Endodermal cell (in vitro differentiated cells): Measurements from ENCODE around the gene BPIFB4. TPM values are rescaled to one million over a fixed set of nuclear protein-coding genes. Genes with fewer than 3 reads are reported as not detected.
A peak's percentile ranks its signal among the peaks of the same experiment; 100 is the strongest.

Source experiments
- DNase-seq: peaks from one replicate; pipeline ENCODE4 v3.0.0-alpha.2; 2017
- H3K27ac ChIP-seq: 2 replicates; pipeline ENCODE4 v1.5.1; 2013; ENCODE audit warnings: mild to moderate bottlenecking, low read depth, low read length, moderate library complexity
- H3K27me3 ChIP-seq: 2 replicates; pipeline ENCODE4 v1.6.1; 2013; ENCODE audit warnings: mild to moderate bottlenecking, low read length, moderate library complexity; ENCODE audit not compliant: insufficient read depth, control insufficient read depth, poor library complexity, severe bottlenecking
- H3K36me3 ChIP-seq: 2 replicates; pipeline ENCODE4 v1.7.0; 2013; ENCODE audit warnings: mild to moderate bottlenecking, low read length, moderate library complexity; ENCODE audit not compliant: control insufficient read depth, insufficient read depth
- H3K4me1 ChIP-seq: one replicate; pipeline ENCODE4 v1.7.0; 2013; ENCODE audit warnings: low read length; ENCODE audit not compliant: control insufficient read depth, insufficient read depth
- H3K4me3 ChIP-seq: 2 replicates; pipeline ENCODE4 v1.5.1; 2013; ENCODE audit warnings: mild to moderate bottlenecking, low read length, moderate library complexity
- H3K9ac ChIP-seq: 2 replicates; pipeline ENCODE4 v1.6.1; 2013; ENCODE audit warnings: mild to moderate bottlenecking, low read length, moderate library complexity; ENCODE audit not compliant: poor library complexity, severe bottlenecking; ENCODE audit errors: extremely low read depth
- H3K9me3 ChIP-seq: 2 replicates; pipeline ENCODE4 v1.6.1; 2013; ENCODE audit warnings: mild to moderate bottlenecking, low read length, moderate library complexity; ENCODE audit not compliant: control insufficient read depth
- H3K27ac Mint-ChIP-seq: 2 replicates; pipeline ENCODE4 v1.8.0; 2020; ENCODE audit warnings: mixed read lengths
- H3K27me3 Mint-ChIP-seq: 2 replicates; pipeline ENCODE4 v1.8.0; 2021; ENCODE audit warnings: mild to moderate bottlenecking, mixed read lengths; ENCODE audit not compliant: insufficient read depth
- H3K36me3 Mint-ChIP-seq: 2 replicates; pipeline ENCODE4 v1.8.0; 2020; ENCODE audit warnings: low read depth, mixed read lengths
- H3K4me1 Mint-ChIP-seq: 2 replicates; pipeline ENCODE4 v1.8.0; 2020; ENCODE audit warnings: mixed read lengths
- H3K4me3 Mint-ChIP-seq: 2 replicates; pipeline ENCODE4 v1.8.0; 2020; ENCODE audit warnings: mild to moderate bottlenecking, moderate library complexity, mixed read lengths
- H3K9me3 Mint-ChIP-seq: 2 replicates; pipeline ENCODE4 v1.8.0; 2020; ENCODE audit warnings: mild to moderate bottlenecking, mixed read lengths
- CTCF ChIP-seq: fragments of 200-600 bp; sonication (generic); conservative IDR thresholded peaks from 2 replicates; pipeline ENCODE4 v1.5.0; 2021; ENCODE audit warnings: antibody characterized with exemption, mild to moderate bottlenecking
- WGBS, 2 experiments: methylation state at CpG; one replicate each; pipeline versions ENCODE4 v1.1.5 to v1.1.7; 2013; ENCODE audit warnings: missing lambda C conversion rate in 2 of 2, mixed read lengths in 1 of 2; ENCODE audit not compliant: insufficient coverage in 1 of 2, insufficient read length in 1 of 2; 5-methylcytosine and 5-hydroxymethylcytosine counted together
- total RNA-seq, 2 donors: library from RNA; stranded (reverse); fragmentation: NEBNext Ultra II Directional in 1 of 2; extraction: Animal tissue kit (Norgen Biotek cat#: 25700) in 1 of 2; gene quantifications; 2 replicates in 1 of 2; 3 replicates in 1 of 2; pipeline ENCODE4 v1.2.1, GENCODE V29; 2021

Gene BPIFB4
- total RNA-seq, 2 donors from 2014 or later = 0.22 TPM; not detected in 1

GRCh38 chr20:33127422-33128097 is 48.1 kb downstream of the BPIFB4 start:
- peaks cover 5% of the 10 kb centered on the region for H3K27me3 ChIP-seq
- no peak for TF ChIP-seq CTCF
- no peak overlapping the region for H3K4me3 ChIP-seq
- no peaks in the 10 kb centered on the region for H3K36me3 Mint-ChIP-seq
- H3K4me1 Mint-ChIP-seq = peaks cover 5% of the 10 kb centered on the region
- no peak overlapping the region for H3K27ac Mint-ChIP-seq
- WGBS, 2 experiments = 77 to 88% methylated on average over 3 to 4 of the region's 4 CpGs
- DNase-seq = peak; percentile 13
- no peak overlapping the region for H3K4me3 Mint-ChIP-seq
- peaks cover 21% of the 10 kb centered on the region for H3K27me3 Mint-ChIP-seq
- peaks cover 12% of the 10 kb centered on the region for H3K9me3 Mint-ChIP-seq
- no peaks in the 10 kb centered on the region for H3K36me3 ChIP-seq
- H3K4me1 ChIP-seq = no peaks in the 10 kb centered on the region
- H3K27ac ChIP-seq = no peak overlapping the region
- H3K9ac ChIP-seq = no peak overlapping the region
- H3K9me3 ChIP-seq = no peaks in the 10 kb centered on the region

- H3K27me3 Mint-ChIP-seq = peaks cover 3% of the 10 kb centered on the region
- TF ChIP-seq CTCF = no peak
- Histone ChIP-seq H3K36me3 (no peaks in the 10 kb centered on the region), H3K9me3 (no peaks in the 10 kb centered on the region), H3K9ac (no peak overlapping the region), H3K4me1 (no peaks in the 10 kb centered on the region), H3K27ac (no peak overlapping the region), H3K4me3 (no peak overlapping the region), H3K27me3 (peaks cover 5% of the 10 kb centered on the region)
- H3K36me3 Mint-ChIP-seq = no peaks in the 10 kb centered on the region
- DNase-seq = peak; percentile 23
- WGBS, 2 experiments = 84 to 90% methylated on average over 7 to 9 of the region's 9 CpGs
- H3K4me1 Mint-ChIP-seq = peaks cover 8% of the 10 kb centered on the region
- no peak overlapping the region for H3K27ac Mint-ChIP-seq
- H3K4me3 Mint-ChIP-seq = no peak overlapping the region
- no peaks in the 10 kb centered on the region for H3K9me3 Mint-ChIP-seq
Observed at GRCh38 chr20:33130568-33131061, 51.2 kb downstream of the BPIFB4 start.

GRCh38 chr20:33131949-33132473 is 52.6 kb downstream of the BPIFB4 start:
- Histone ChIP-seq H3K9ac (no peak overlapping the region), H3K4me3 (no peak overlapping the region), H3K4me1 (no peaks in the 10 kb centered on the region), H3K9me3 (no peaks in the 10 kb centered on the region), H3K27me3 (peaks cover 5% of the 10 kb centered on the region), H3K27ac (no peak overlapping the region), H3K36me3 (no peaks in the 10 kb centered on the region)
- no peaks in the 10 kb centered on the region for H3K36me3 Mint-ChIP-seq
- TF ChIP-seq CTCF = no peak
- H3K4me3 Mint-ChIP-seq = no peak overlapping the region
- peaks cover 4% of the 10 kb centered on the region for H3K4me1 Mint-ChIP-seq
- peaks cover 3% of the 10 kb centered on the region for H3K27me3 Mint-ChIP-seq
- H3K27ac Mint-ChIP-seq = no peak overlapping the region
- H3K9me3 Mint-ChIP-seq = peaks cover 3% of the 10 kb centered on the region
- WGBS, 2 experiments = 80 to 100% methylated on average over 1 to 5 of the region's 5 CpGs
- DNase-seq = peak; percentile 52
